ENCODE data around the gene POLR1G. TPM values are rescaled to one million over a fixed set of nuclear protein-coding genes. Genes with fewer than 3 reads are reported as not detected.

The POLR1G gene
- total RNA-seq, 3 donors from 2014 or later = 45.2 to 57.3 (median 49.1) TPM

GRCh38 chr19:45382426-45382825 is 24.0 kb upstream of the POLR1G start:
- no peaks in the 10 kb centered on the region for H3K4me1 Mint-ChIP-seq (ENCODE audit: low read depth)
- H3K4me3 Mint-ChIP-seq = no peak overlapping the region
- DNase-seq (no peak), ATAC-seq (no peak)
- H3K9me3 Mint-ChIP-seq = no peaks in the 10 kb centered on the region
- H3K36me3 Mint-ChIP-seq (ENCODE audit: insufficient read depth) = no peaks in the 10 kb centered on the region
- peaks cover 24% of the 10 kb centered on the region for H3K27me3 Mint-ChIP-seq (ENCODE audit: low read depth)

DNA sequence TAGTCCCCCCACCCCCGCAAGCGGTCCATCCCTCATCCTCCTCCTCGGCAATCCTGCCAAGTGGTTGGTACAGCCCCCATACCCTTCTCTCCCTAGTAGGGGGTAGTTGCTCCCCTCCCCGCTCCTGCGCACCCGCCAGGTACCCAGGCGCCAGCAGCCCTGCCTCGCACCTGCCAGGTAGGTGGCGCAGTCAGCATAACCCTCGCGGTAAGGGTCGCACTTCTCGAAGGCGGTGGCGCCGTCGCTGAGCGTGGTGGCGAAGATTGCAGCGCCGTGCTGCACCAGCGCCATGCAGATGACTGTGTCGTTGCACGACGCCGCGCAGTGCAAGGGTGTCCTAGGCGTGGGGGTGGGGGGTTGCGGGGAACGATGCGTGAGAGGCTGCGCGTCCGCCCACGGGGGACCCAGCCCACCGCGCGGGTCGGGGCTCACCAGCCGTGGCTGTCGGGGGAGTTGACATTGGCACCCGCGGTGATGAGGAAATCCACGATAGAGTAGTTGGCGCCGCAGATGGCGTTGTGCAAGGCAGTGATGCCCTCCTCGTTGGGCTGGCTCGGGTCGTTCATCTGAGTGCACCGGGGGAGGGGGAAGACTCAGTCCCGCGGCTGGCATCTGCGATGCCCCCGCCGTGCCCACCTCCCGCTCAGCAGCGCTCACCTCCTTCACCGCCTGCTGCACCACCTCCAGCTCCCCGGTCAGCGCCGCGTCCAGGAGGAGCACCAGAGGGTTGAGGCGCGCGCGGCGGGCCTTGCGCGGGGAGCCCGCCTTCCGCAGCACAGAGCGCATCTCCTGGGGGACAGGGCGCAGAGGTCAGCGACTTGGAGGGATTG is 20.8 kb upstream of the POLR1G start:
- no peak overlapping the region for H3K4me3 Mint-ChIP-seq
- no peaks in the 10 kb centered on the region for H3K9me3 Mint-ChIP-seq
- ATAC-seq = peak; percentile 30 to 32
- H3K27me3 Mint-ChIP-seq (ENCODE audit: low read depth) = peaks cover 24% of the 10 kb centered on the region
- no peaks in the 10 kb centered on the region for H3K4me1 Mint-ChIP-seq (ENCODE audit: low read depth)
- no peaks in the 10 kb centered on the region for H3K36me3 Mint-ChIP-seq (ENCODE audit: insufficient read depth)
- no peak for DNase-seq

- no peaks in the 10 kb centered on the region for H3K9me3 Mint-ChIP-seq
- no peak overlapping the region for H3K4me3 Mint-ChIP-seq
- peaks cover 7% of the 10 kb centered on the region for H3K27me3 Mint-ChIP-seq (ENCODE audit: low read depth)
- DNase-seq = no peak
- ATAC-seq = no peak
- no peaks in the 10 kb centered on the region for H3K4me1 Mint-ChIP-seq (ENCODE audit: low read depth)
- no peaks in the 10 kb centered on the region for H3K36me3 Mint-ChIP-seq (ENCODE audit: insufficient read depth)
Measured at GRCh38 chr19:45391346-45391745, 15.1 kb upstream of the POLR1G start.

DNA sequence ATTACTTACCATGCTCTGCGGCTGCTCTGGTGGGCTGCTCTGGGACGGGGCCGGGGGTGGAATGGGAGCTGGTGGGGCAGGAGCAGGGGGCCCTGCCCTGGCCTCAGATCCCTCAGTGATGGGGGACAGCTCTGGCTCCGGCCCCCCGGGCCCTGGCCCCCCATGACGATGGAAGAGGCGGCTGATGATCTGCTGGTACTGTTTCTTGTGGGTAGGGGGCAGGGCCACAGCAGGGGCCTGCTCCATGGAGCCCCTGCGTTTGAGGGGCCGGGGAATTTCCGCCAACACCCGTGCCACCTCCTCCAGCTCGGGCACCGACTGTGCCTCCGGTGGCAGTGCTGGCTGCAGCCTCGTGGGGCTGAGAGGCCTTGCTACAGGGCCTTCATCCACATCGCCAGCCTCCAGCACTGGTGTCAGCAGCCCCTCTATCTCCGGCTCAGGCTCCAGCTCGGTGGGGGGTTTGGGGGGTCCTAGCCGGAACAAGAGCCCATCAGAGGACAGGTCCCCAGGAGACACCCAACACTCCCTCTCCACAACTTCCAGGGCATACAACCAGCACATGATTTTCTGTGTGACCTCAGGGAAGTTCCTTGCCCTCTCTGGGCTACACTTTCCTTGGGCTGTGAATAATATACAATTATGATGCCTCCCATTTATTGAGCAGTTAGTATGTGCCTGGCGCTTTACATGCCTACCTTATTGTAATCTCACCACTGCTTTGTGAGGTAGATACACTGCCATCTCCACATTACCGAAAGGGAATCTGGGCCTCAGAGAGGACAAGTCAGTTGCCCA is 14.4 kb upstream of the POLR1G start:
- DNase-seq (no peak), ATAC-seq (no peak)
- no peaks in the 10 kb centered on the region for H3K4me1 Mint-ChIP-seq (ENCODE audit: low read depth)
- peaks cover 11% of the 10 kb centered on the region for H3K27me3 Mint-ChIP-seq (ENCODE audit: low read depth)
- H3K36me3 Mint-ChIP-seq (ENCODE audit: insufficient read depth) = no peaks in the 10 kb centered on the region
- no peaks in the 10 kb centered on the region for H3K9me3 Mint-ChIP-seq
- H3K4me3 Mint-ChIP-seq = no peak overlapping the region

DNA sequence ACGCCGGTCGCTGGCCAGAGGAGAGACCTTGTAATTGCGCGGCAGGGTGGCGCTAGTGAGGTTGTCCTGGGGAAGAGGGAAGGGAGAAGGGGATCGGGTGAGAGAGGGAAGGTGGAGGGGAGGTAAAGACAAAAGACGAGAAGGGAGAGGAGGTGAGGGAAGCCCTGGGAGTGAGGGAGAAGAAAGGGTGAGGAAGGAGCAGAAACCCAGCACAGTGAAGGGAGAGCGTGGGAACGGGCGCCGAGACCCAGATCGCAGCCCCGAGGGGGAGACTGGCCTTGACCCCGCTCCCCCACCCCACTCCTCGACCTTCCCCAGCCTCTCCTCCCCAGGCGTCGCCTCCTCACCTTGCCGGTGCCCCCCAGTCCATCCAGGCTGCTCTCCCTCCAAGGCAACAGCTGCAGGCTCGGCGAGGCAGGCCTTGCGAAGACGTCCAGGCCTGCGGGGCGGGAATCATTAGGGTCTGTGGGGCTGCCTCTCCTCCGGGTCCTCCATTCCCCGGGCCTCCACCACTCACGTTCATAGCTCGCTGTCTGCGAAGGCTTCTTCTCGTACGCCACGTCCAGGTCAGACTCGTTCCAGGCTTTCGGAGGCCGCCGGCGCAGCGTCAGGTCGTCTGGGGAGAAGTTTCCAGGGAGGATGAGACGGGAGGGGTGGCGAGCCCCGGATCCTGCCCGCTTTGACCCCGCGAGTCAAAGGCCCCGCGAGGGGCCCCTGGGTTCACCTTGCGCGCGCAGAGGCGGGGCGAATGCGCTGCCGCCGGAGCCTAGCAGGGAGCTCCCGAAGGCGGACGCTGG is 10.4 kb upstream of the POLR1G start:
- no peak overlapping the region for H3K4me3 Mint-ChIP-seq
- DNase-seq (no peak), ATAC-seq (peak in 1 of 2 donors; percentile 36)
- peaks cover 8% of the 10 kb centered on the region for H3K4me1 Mint-ChIP-seq (ENCODE audit: low read depth)
- no peaks in the 10 kb centered on the region for H3K9me3 Mint-ChIP-seq
- H3K27me3 Mint-ChIP-seq (ENCODE audit: low read depth) = peaks cover 34% of the 10 kb centered on the region
- no peaks in the 10 kb centered on the region for H3K36me3 Mint-ChIP-seq (ENCODE audit: insufficient read depth)

- no peak for DNase-seq
- Mint-ChIP-seq H3K36me3 (ENCODE audit: insufficient read depth) (no peaks in the 10 kb centered on the region), H3K4me1 (ENCODE audit: low read depth) (peaks cover 23% of the 10 kb centered on the region), H3K27me3 (ENCODE audit: low read depth) (peaks cover 49% of the 10 kb centered on the region), H3K9me3 (no peaks in the 10 kb centered on the region), H3K4me3 (no peak overlapping the region)
- no peak for ATAC-seq
Measured at GRCh38 chr19:45400192-45400591, 6.3 kb upstream of the POLR1G start.

- H3K4me1 Mint-ChIP-seq (ENCODE audit: low read depth) = peaks cover 31% of the 10 kb centered on the region
- no peaks in the 10 kb centered on the region for H3K9me3 Mint-ChIP-seq
- no peaks in the 10 kb centered on the region for H3K36me3 Mint-ChIP-seq (ENCODE audit: insufficient read depth)
- peaks cover 44% of the 10 kb centered on the region for H3K27me3 Mint-ChIP-seq (ENCODE audit: low read depth)
- H3K4me3 Mint-ChIP-seq = no peak overlapping the region
- DNase-seq = no peak
- no peak for ATAC-seq
Measured at GRCh38 chr19:45401815-45402214, 4.6 kb upstream of the POLR1G start.

DNA sequence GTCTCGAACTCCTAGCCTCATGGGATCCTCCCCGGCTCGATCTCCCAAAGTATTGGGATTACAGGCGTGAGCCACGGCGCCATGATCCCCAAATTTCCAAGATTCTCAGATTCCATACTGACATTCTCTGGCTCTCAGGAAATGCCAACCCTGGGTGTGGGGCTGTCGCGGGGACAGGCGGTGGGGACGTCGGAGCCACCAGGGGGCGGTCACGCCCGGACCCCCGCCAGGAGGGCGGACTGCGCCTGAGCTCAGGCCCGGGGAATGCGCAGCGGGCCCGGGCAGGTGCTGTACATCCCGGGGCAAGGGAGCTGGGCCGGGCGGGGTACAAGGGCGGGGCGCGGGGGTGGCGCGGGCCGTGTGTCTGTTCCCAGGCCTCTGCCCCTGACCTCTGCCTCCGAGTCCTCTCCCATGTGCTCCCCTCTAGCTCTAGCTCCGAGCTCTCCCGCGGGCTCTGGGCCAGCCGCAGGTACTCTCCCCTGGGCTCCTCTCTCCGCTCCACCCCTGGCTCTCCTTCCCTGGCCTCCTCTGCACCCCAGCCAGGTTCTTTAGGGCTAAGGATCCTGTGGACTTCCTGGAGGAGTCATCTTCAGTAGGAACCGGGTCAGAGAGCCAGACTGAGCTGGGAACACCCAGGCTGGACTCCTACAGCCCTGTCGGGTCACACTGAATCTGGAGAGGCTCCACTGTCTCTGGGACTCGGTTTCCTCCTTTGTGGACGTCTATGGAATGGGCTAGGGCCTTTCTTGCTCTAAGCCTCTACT is 4.0 kb upstream of the POLR1G start:
- H3K4me1 Mint-ChIP-seq (ENCODE audit: low read depth) = peaks cover 31% of the 10 kb centered on the region
- H3K27me3 Mint-ChIP-seq (ENCODE audit: low read depth) = peaks cover 37% of the 10 kb centered on the region

GRCh38 chr19:45403272-45403671 is 3.2 kb upstream of the POLR1G start:
- Mint-ChIP-seq H3K27me3 (ENCODE audit: low read depth) (peaks cover 33% of the 10 kb centered on the region), H3K4me3 (no peak overlapping the region), H3K9me3 (no peaks in the 10 kb centered on the region), H3K36me3 (ENCODE audit: insufficient read depth) (peaks cover under 1% of the 10 kb centered on the region), H3K4me1 (ENCODE audit: low read depth) (peaks cover 34% of the 10 kb centered on the region)
- DNase-seq (no peak), ATAC-seq (no peak)

More for the DNA sequence above, 4.0 kb upstream of the POLR1G start:
- DNase-seq (peak; percentile 26), ATAC-seq (no peak)
- Mint-ChIP-seq H3K36me3 (ENCODE audit: insufficient read depth) (no peaks in the 10 kb centered on the region), H3K9me3 (no peaks in the 10 kb centered on the region), H3K4me3 (no peak overlapping the region)

DNA sequence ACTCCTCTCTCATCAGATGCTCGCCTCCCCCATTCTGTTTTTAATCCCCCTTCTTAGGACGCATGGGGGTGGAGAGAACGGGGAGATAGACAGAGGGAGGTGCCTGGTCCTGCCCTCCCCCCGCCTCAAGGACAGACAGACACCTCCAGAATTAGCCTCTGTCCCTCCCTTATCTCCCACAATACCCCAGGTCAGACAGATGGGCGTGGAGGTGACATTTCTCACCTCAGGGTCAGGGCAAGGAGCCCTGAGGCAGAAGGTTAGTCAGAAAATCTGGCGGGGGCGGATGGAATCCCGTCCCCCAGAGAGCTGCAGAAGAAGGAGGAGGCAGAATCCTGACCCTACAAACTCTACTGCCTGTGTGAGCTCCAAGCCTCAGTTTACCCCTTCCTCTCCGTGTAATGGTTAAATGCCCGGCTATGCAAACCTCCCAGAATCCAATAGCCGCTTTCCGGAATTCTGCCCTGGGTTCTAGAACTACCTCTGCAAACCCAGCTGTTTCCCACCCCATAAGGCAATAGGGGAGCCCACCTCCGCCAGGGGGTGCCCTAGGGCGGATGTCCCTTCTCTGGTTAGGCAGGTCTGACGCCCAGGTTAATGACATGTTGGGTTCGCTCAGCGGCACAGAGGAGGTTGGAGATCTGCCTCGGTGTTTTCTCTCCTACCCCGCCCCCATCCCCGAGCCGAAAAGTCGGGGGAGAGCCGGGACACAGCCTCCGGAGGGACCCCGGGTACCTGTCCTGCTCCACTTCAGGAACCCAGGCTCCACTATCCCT is 2.5 kb upstream of the POLR1G start:
- Mint-ChIP-seq H3K27me3 (ENCODE audit: low read depth) (peaks cover 28% of the 10 kb centered on the region), H3K36me3 (ENCODE audit: insufficient read depth) (peaks cover 8% of the 10 kb centered on the region), H3K4me1 (ENCODE audit: low read depth) (peaks cover 29% of the 10 kb centered on the region), H3K4me3 (peak overlapping the region; percentile 99), H3K9me3 (no peaks in the 10 kb centered on the region)
- peak; percentile 61 for DNase-seq
- no peak for ATAC-seq

GRCh38 chr19:45404557-45405434 is 1.6 kb upstream of the POLR1G start, which contains the start of gene PPP1R13L:
Gene PPP1R13L (minus strand): TSS chr19:45405069. CDS start chr19:45398318, 6,751 bp downstream.
- Mint-ChIP-seq H3K4me3 (peak within 1 kb of the TSS; percentile 99), H3K36me3 (ENCODE audit: insufficient read depth) (peaks cover 11% of the 10 kb centered on the region), H3K9me3 (no peaks in the 10 kb centered on the region), H3K27me3 (ENCODE audit: low read depth) (peaks cover 25% of the 10 kb centered on the region), H3K4me1 (ENCODE audit: low read depth) (peaks cover 32% of the 10 kb centered on the region)
- DNase-seq (peak; percentile 39), ATAC-seq (peak in 1 of 2 donors; percentile 9)

GRCh38 chr19:45405435-45406225 is 814 bp upstream of the POLR1G start:
- peak overlapping the region; percentile 99 for H3K4me3 Mint-ChIP-seq
- DNase-seq = peak; percentile 78
- peak; percentile 62 to 66 for ATAC-seq
- H3K27me3 Mint-ChIP-seq (ENCODE audit: low read depth) = peaks cover 18% of the 10 kb centered on the region
- H3K36me3 Mint-ChIP-seq (ENCODE audit: insufficient read depth) = peaks cover 11% of the 10 kb centered on the region
- H3K9me3 Mint-ChIP-seq = no peaks in the 10 kb centered on the region
- H3K4me1 Mint-ChIP-seq (ENCODE audit: low read depth) = peaks cover 32% of the 10 kb centered on the region
